NCI-H82 (cell line): Measurements from ENCODE around the gene DUS4L.

Experiments used
- DNase-seq: peaks from one replicate; lab custom pipeline; 2025; lab: John Stamatoyannopoulos, UW

Gene DUS4L

GRCh38 chr7:107615910-107616680 is 52.3 kb downstream of the DUS4L start:
- DNase-seq: no peak

- no peak for DNase-seq
Measured at GRCh38 chr7:107622429-107622828, 58.7 kb downstream of the DUS4L start.

- no peak for DNase-seq
Measured at GRCh38 chr7:107622894-107623293, 59.1 kb downstream of the DUS4L start.

- DNase-seq: no peak
Measured at GRCh38 chr7:107627002-107627401, 63.2 kb downstream of the DUS4L start.
